Activated CD4-positive, alpha-beta memory T cell treated with anti-CD3 and anti-CD28 coated beads, Interleukin-2, amount 10 ng/mL, durations not matched to agents 7 days and 5 days (primary cell): ENCODE data around the gene MVB12B. TPM values are rescaled to one million over a fixed set of nuclear protein-coding genes. Genes with fewer than 3 reads are reported as not detected.

Experiments
- CTCF ChIA-PET: fragments of 350-600 bp; sonication (Branson Sonifier 250); formaldehyde crosslinking; loops from one replicate; lab custom pipeline; 2021; ENCODE audit warnings: antibody characterized with exemption, inconsistent platforms; lab: Charles Lee
- POLR2A ChIA-PET: fragments of 350-600 bp; sonication (Branson Sonifier 250); formaldehyde crosslinking; loops from one replicate; lab custom pipeline; 2021; ENCODE audit warnings: antibody characterized with exemption; lab: Charles Lee
- DNase-seq: peaks from one replicate; pipeline ENCODE4 v3.0.0-alpha.2; 2020
- H3K27ac Mint-ChIP-seq: one replicate; pipeline ENCODE4 v1.8.0; 2021; ENCODE audit warnings: mild to moderate bottlenecking, mixed read lengths
- H3K27me3 Mint-ChIP-seq: one replicate; pipeline ENCODE4 v1.8.0; 2021; ENCODE audit warnings: mixed read lengths
- H3K36me3 Mint-ChIP-seq: one replicate; pipeline ENCODE4 v1.8.0; 2021; ENCODE audit warnings: low read depth, mixed read lengths
- H3K4me1 Mint-ChIP-seq: one replicate; pipeline ENCODE4 v1.8.0; 2021; ENCODE audit warnings: mixed read lengths
- H3K4me3 Mint-ChIP-seq: one replicate; pipeline ENCODE4 v1.8.0; 2021; ENCODE audit warnings: mild to moderate bottlenecking, mixed read lengths
- H3K9me3 Mint-ChIP-seq: one replicate; pipeline ENCODE4 v1.8.0; 2021; ENCODE audit warnings: mixed read lengths
- total RNA-seq, 2 experiments: library from RNA; stranded (reverse); gene quantifications; one replicate each; pipeline ENCODE4 v1.2.3, GENCODE V29; 2021

MVB12B gene
- total RNA-seq, 2 experiments from 2014 or later: 1.8 to 2.4 TPM

GRCh38 chr9:126327006-126327713 lies 531 bp downstream of the MVB12B start:
- POLR2A ChIA-PET: no interaction called here

GRCh38 chr9:126327714-126328185 lies 1.1 kb downstream of the MVB12B start:
- peak overlapping the region; percentile 54 for H3K4me3 Mint-ChIP-seq
- no peak overlapping the region for H3K27ac Mint-ChIP-seq
- peaks cover 5% of the 10 kb centered on the region for H3K36me3 Mint-ChIP-seq
- peaks cover 7% of the 10 kb centered on the region for H3K9me3 Mint-ChIP-seq
- no peak for DNase-seq
- ChIA-PET CTCF (interaction anchor here (1.1 to 2.2 kb wide), 3 partner anchors 10 to 72 kb away, joined by 4 to 8 read pairs (median 6); no protein-coding TSS in a partner anchor), POLR2A (no interaction called here)
- peaks cover 29% of the 10 kb centered on the region for H3K4me1 Mint-ChIP-seq
- H3K27me3 Mint-ChIP-seq: peaks cover 33% of the 10 kb centered on the region

More at GRCh38 chr9:126327006-126327713, 531 bp downstream of the MVB12B start:
- H3K4me3 Mint-ChIP-seq: peak overlapping the region; percentile 54
- H3K4me1 Mint-ChIP-seq: peaks cover 29% of the 10 kb centered on the region
- H3K27ac Mint-ChIP-seq: no peak overlapping the region
- no peak for DNase-seq
- peaks cover 7% of the 10 kb centered on the region for H3K9me3 Mint-ChIP-seq
- H3K27me3 Mint-ChIP-seq: peaks cover 33% of the 10 kb centered on the region
- CTCF ChIA-PET: interaction anchor here (1.1 to 2.2 kb wide), 3 partner anchors 10 to 72 kb away, joined by 4 to 8 read pairs (median 6); no protein-coding TSS in a partner anchor
- H3K36me3 Mint-ChIP-seq: peaks cover 5% of the 10 kb centered on the region

- POLR2A ChIA-PET: no interaction called here
- Mint-ChIP-seq H3K4me1 (peaks cover 29% of the 10 kb centered on the region), H3K27me3 (peaks cover 33% of the 10 kb centered on the region), H3K9me3 (peaks cover 7% of the 10 kb centered on the region), H3K27ac (no peak overlapping the region), H3K4me3 (no peak overlapping the region), H3K36me3 (peaks cover 5% of the 10 kb centered on the region)
- no peak for DNase-seq
- CTCF ChIA-PET: interaction anchor here (1.1 to 2.2 kb wide), 3 partner anchors 11 to 71 kb away, joined by 4 to 8 read pairs (median 6); no protein-coding TSS in a partner anchor
Measured at GRCh38 chr9:126328407-126328806, 1.8 kb downstream of the MVB12B start.

GRCh38 chr9:126329476-126330275 lies 3.0 kb downstream of the MVB12B start:
- Mint-ChIP-seq H3K27ac (peak overlapping the region; percentile 65), H3K36me3 (no peaks in the 10 kb centered on the region), H3K4me1 (peaks cover 29% of the 10 kb centered on the region), H3K4me3 (no peak overlapping the region), H3K27me3 (peaks cover 31% of the 10 kb centered on the region), H3K9me3 (peaks cover 2% of the 10 kb centered on the region)
- no peak for DNase-seq
- POLR2A ChIA-PET: no interaction called here
- CTCF ChIA-PET: interaction anchor here (2.2 kb wide), 1 partner anchor 70 kb away, joined by 8 read pairs; no protein-coding TSS in a partner anchor

GRCh38 chr9:126330536-126330935 lies 3.9 kb downstream of the MVB12B start:
- CTCF ChIA-PET: no interaction called here

GRCh38 chr9:126331964-126332748 lies 5.5 kb downstream of the MVB12B start:
- POLR2A ChIA-PET: no interaction called here
- CTCF ChIA-PET: interaction anchor here (0.7 to 0.9 kb wide), 2 partner anchors 65 to 1921 kb away, joined by 3 read pairs; no protein-coding TSS in a partner anchor
- no peaks in the 10 kb centered on the region for H3K36me3 Mint-ChIP-seq
- no peak overlapping the region for H3K4me3 Mint-ChIP-seq
- H3K9me3 Mint-ChIP-seq: no peaks in the 10 kb centered on the region
- H3K27ac Mint-ChIP-seq: no peak overlapping the region
- H3K4me1 Mint-ChIP-seq: peaks cover 26% of the 10 kb centered on the region
- H3K27me3 Mint-ChIP-seq: peaks cover 20% of the 10 kb centered on the region
- no peak for DNase-seq

More at GRCh38 chr9:126330536-126330935, 3.9 kb downstream of the MVB12B start:
- Mint-ChIP-seq H3K4me3 (no peak overlapping the region), H3K27me3 (peaks cover 27% of the 10 kb centered on the region), H3K27ac (no peak overlapping the region), H3K9me3 (no peaks in the 10 kb centered on the region), H3K4me1 (peaks cover 29% of the 10 kb centered on the region), H3K36me3 (no peaks in the 10 kb centered on the region)
- DNase-seq: no peak
- POLR2A ChIA-PET: no interaction called here

- Mint-ChIP-seq H3K9me3 (no peaks in the 10 kb centered on the region), H3K4me1 (peaks cover 8% of the 10 kb centered on the region), H3K27ac (no peak overlapping the region), H3K36me3 (no peaks in the 10 kb centered on the region), H3K4me3 (no peak overlapping the region), H3K27me3 (peaks cover 6% of the 10 kb centered on the region)
- CTCF ChIA-PET: no interaction called here
- POLR2A ChIA-PET: no interaction called here
- no peak for DNase-seq
Measured at GRCh38 chr9:126334721-126335621, 8.3 kb downstream of the MVB12B start.

- no peak overlapping the region for H3K4me3 Mint-ChIP-seq
- H3K9me3 Mint-ChIP-seq: no peaks in the 10 kb centered on the region
- ChIA-PET CTCF (interaction anchor here (1.2 kb wide), 1 partner anchor 63 kb away, joined by 5 read pairs; no protein-coding TSS in a partner anchor), POLR2A (no interaction called here)
- DNase-seq: no peak
- H3K27ac Mint-ChIP-seq: no peak overlapping the region
- H3K27me3 Mint-ChIP-seq: no peaks in the 10 kb centered on the region
- no peaks in the 10 kb centered on the region for H3K4me1 Mint-ChIP-seq
- no peaks in the 10 kb centered on the region for H3K36me3 Mint-ChIP-seq
Measured at GRCh38 chr9:126335837-126336735, 9.5 kb downstream of the MVB12B start.

- POLR2A ChIA-PET: no interaction called here
- Mint-ChIP-seq H3K9me3 (no peaks in the 10 kb centered on the region), H3K36me3 (no peaks in the 10 kb centered on the region)
Measured at GRCh38 chr9:126336736-126337325, 10.2 kb downstream of the MVB12B start.

GRCh38 chr9:126337729-126338372 lies 11.2 kb downstream of the MVB12B start:
- CTCF ChIA-PET: no interaction called here

More at GRCh38 chr9:126336736-126337325, 10.2 kb downstream of the MVB12B start:
- CTCF ChIA-PET: interaction anchor here (1.2 kb wide), 1 partner anchor 62 kb away, joined by 5 read pairs; no protein-coding TSS in a partner anchor
- H3K27me3 Mint-ChIP-seq: no peaks in the 10 kb centered on the region
- H3K4me1 Mint-ChIP-seq: no peaks in the 10 kb centered on the region
- no peak for DNase-seq
- no peak overlapping the region for H3K27ac Mint-ChIP-seq
- H3K4me3 Mint-ChIP-seq: no peak overlapping the region

More at GRCh38 chr9:126337729-126338372, 11.2 kb downstream of the MVB12B start:
- Mint-ChIP-seq H3K4me1 (no peaks in the 10 kb centered on the region), H3K36me3 (no peaks in the 10 kb centered on the region), H3K9me3 (no peaks in the 10 kb centered on the region), H3K27ac (no peak overlapping the region), H3K27me3 (no peaks in the 10 kb centered on the region), H3K4me3 (no peak overlapping the region)
- no peak for DNase-seq
- POLR2A ChIA-PET: no interaction called here
